ENCODE measurements around the gene MYH10. TPM values are rescaled to one million over a fixed set of nuclear protein-coding genes. Genes with fewer than 3 reads are reported as not detected.
A peak's percentile ranks its signal among the peaks of the same experiment; 100 is the strongest.

Gene MYH10
- total RNA-seq, 1 experiment from 2014 or later = 251 TPM

- Histone ChIP-seq H2BK5ac (ENCODE audit: insufficient read length, low read length) (no peak overlapping the region), H3K79me1 (ENCODE audit: insufficient read depth, low read depth, low read length, poor library complexity, severe bottlenecking) (no peaks in the 10 kb centered on the region), H2BK20ac (ENCODE audit: low read depth, low read length, poor library complexity, severe bottlenecking) (no peak overlapping the region), H3K4ac (ENCODE audit: low read depth, low read length) (no peak overlapping the region), H3K9me3 (ENCODE audit: control insufficient read depth, low read depth, low read length) (no peaks in the 10 kb centered on the region), H2AFZ (ENCODE audit: low read length) (no peak overlapping the region), H4K8ac (replicated peaks; ENCODE audit: insufficient read length, low read depth, low read length) (no peak overlapping the region), H3K79me2 (ENCODE audit: insufficient read depth, low read length) (no peaks in the 10 kb centered on the region), H4K5ac (ENCODE audit: insufficient read length, low read depth, low read length) (no peak overlapping the region), H3K23me2 (ENCODE audit: insufficient read length, low read depth, low read length, poor library complexity, severe bottlenecking) (no peaks in the 10 kb centered on the region), H3K4me2 (ENCODE audit: insufficient read depth, insufficient read length, low read length) (no peak overlapping the region), H3K23ac (ENCODE audit: insufficient read length, low read depth, low read length) (no peak overlapping the region), H2BK15ac (ENCODE audit: low read depth, low read length) (no peak overlapping the region), H3K9ac (ENCODE audit: extremely low read depth, insufficient read length, low read length) (no peak overlapping the region), H3K27ac (ENCODE audit: insufficient read length, low read depth, low read length) (no peak overlapping the region), H3K18ac (ENCODE audit: insufficient read length, low read depth, low read length) (no peak overlapping the region), H2AK5ac (ENCODE audit: insufficient read length, low read length) (no peak overlapping the region), H2BK12ac (ENCODE audit: insufficient read length, low read depth, low read length) (no peak overlapping the region), H3K27me3 (ENCODE audit: insufficient read depth, low read length) (no peaks in the 10 kb centered on the region), H4K91ac (ENCODE audit: insufficient read length, low read depth, low read length) (no peak overlapping the region), H3T11ph (ENCODE audit: low read length) (no peak overlapping the region), H3K14ac (ENCODE audit: insufficient read depth, low read length) (no peak overlapping the region), H3K4me1 (ENCODE audit: insufficient read depth, low read length) (no peaks in the 10 kb centered on the region), H2BK120ac (ENCODE audit: low read depth, low read length, poor library complexity, severe bottlenecking) (no peak overlapping the region), H3K56ac (ENCODE audit: insufficient read length, low read depth, low read length) (no peak overlapping the region), H4K20me1 (ENCODE audit: control insufficient read depth, insufficient read depth, insufficient read length) (no peaks in the 10 kb centered on the region)
- no peak overlapping the region for H3K4me3 Mint-ChIP-seq
- H3K4me1 Mint-ChIP-seq = no peaks in the 10 kb centered on the region
- no peaks in the 10 kb centered on the region for H3K27me3 Mint-ChIP-seq (ENCODE audit: low read depth)
- H3K27ac Mint-ChIP-seq = peak overlapping the region in 1 of 3 experiments; percentile 44; a peak in 3 of 7 replicates
- peaks cover 0 to under 1% of the 10 kb centered on the region in 2 experiments; a peak in 1 of 5 replicates for H3K9me3 Mint-ChIP-seq
- DNase-seq = no peak
- no CpG with 5 or more reads among the region's 5 CpGs for WGBS (ENCODE audit: extremely low coverage, insufficient read length, low lambda C conversion rate)
- TF ChIP-seq, protein P1, sequence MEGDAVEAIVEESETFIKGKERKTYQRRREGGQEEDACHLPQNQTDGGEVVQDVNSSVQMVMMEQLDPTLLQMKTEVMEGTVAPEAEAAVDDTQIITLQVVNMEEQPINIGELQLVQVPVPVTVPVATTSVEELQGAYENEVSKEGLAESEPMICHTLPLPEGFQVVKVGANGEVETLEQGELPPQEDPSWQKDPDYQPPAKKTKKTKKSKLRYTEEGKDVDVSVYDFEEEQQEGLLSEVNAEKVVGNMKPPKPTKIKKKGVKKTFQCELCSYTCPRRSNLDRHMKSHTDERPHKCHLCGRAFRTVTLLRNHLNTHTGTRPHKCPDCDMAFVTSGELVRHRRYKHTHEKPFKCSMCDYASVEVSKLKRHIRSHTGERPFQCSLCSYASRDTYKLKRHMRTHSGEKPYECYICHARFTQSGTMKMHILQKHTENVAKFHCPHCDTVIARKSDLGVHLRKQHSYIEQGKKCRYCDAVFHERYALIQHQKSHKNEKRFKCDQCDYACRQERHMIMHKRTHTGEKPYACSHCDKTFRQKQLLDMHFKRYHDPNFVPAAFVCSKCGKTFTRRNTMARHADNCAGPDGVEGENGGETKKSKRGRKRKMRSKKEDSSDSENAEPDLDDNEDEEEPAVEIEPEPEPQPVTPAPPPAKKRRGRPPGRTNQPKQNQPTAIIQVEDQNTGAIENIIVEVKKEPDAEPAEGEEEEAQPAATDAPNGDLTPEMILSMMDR (conservative IDR thresholded peaks at IDR 0.05) = no peak
- H3K36me3 Mint-ChIP-seq (ENCODE audit: insufficient read depth in 1 of 3, low read depth in 3 of 3) = peaks cover 19 to 60% (median 59%) of the 10 kb centered on the region in 3 experiments
These were observed 73.2 kb downstream of the MYH10 start for GRCh38 chr17:8557176-8557806.
